Vagina (tissue), 2 donors: ENCODE data around the gene RBM44.

Experiments used
- POLR2A ChIP-seq, 2 donors: fragments of 450-650 bp; IDR thresholded peaks; one replicate each; pipeline ENCODE4 v1.6.1; 2017; ENCODE audit warnings: antibody characterized with exemption in 2 of 2, mild to moderate bottlenecking in 2 of 2, moderate library complexity in 2 of 2
- POLR2AphosphoS5 ChIP-seq, 2 donors: sonication (generic); formaldehyde crosslinking; IDR thresholded peaks; one replicate each; pipeline ENCODE4 v1.9.0; 2017; ENCODE audit warnings: antibody characterized with exemption in 2 of 2, mild to moderate bottlenecking in 2 of 2, low read depth in 1 of 2; ENCODE audit not compliant: insufficient read depth in 1 of 2
- TF ChIP-seq, protein P1 (sequence below), 3 experiments: fragments of 450-650 bp in 2 of 3; fragments of 200-600 bp in 1 of 3; sonication (generic) in 1 of 3; IDR thresholded peaks; one replicate each; pipeline ENCODE4 v1.5.1; 2017 to 2019; ENCODE audit warnings: antibody characterized with exemption in 3 of 3, mild to moderate bottlenecking in 2 of 3, moderate library complexity in 2 of 3

DNA sequence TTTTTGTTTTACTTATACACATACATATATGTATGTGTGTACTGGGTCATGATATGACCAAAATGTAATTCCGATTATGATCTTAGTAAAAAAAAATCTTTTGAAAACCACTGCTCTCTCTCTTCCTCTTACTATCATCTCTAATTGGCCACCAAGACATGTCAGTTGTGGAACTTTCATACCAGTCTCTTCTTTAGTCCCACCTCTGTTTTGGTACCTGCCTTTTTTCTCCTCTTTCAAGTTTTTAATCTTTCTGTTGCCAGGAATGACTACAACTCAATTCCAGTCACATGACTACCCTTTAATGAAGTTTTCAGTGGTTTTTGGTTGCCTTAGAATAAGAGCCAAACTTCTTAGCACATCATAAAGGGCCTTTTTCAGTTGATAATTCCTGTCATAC lies 17.1 kb downstream of the RBM44 start:
- TF ChIP-seq, protein P1, sequence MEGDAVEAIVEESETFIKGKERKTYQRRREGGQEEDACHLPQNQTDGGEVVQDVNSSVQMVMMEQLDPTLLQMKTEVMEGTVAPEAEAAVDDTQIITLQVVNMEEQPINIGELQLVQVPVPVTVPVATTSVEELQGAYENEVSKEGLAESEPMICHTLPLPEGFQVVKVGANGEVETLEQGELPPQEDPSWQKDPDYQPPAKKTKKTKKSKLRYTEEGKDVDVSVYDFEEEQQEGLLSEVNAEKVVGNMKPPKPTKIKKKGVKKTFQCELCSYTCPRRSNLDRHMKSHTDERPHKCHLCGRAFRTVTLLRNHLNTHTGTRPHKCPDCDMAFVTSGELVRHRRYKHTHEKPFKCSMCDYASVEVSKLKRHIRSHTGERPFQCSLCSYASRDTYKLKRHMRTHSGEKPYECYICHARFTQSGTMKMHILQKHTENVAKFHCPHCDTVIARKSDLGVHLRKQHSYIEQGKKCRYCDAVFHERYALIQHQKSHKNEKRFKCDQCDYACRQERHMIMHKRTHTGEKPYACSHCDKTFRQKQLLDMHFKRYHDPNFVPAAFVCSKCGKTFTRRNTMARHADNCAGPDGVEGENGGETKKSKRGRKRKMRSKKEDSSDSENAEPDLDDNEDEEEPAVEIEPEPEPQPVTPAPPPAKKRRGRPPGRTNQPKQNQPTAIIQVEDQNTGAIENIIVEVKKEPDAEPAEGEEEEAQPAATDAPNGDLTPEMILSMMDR (IDR thresholded peaks at IDR 0.05): no peak
- no peak for TF ChIP-seq POLR2AphosphoS5 (IDR thresholded peaks at IDR 0.05; ENCODE audit: insufficient read depth in 1 of 2, low read depth in 1 of 2)
- TF ChIP-seq POLR2A (IDR thresholded peaks at IDR 0.05): no peak
